Measurements from ENCODE around the gene OMP. TPM values are rescaled to one million over a fixed set of nuclear protein-coding genes. Genes with fewer than 3 reads are reported as not detected.

The OMP gene
- total and polyA plus RNA-seq, 2 donors (not counting 1 experiment from before 2014, with no cell fraction given) = not detected

GRCh38 chr11:77111277-77111676 lies 8.6 kb downstream of the OMP start:
- H3K4me2 ChIP-seq (replicated peaks; ENCODE audit: low read depth, low read length, poor library complexity, severe bottlenecking) = no peak overlapping the region
- ATAC-seq (ENCODE audit: low read depth) (no peak), DNase-seq (no peak)
- CTCF ChIA-PET = no interaction called here
- no peak overlapping the region for H3K4me3 Mint-ChIP-seq
- peaks cover 0 to 4% (median 0%) of the 10 kb centered on the region in 3 donors for H3K9me3 ChIP-seq (ENCODE audit: control extremely low read depth in 1 of 3, control insufficient read depth in 2 of 3, insufficient read depth in 1 of 3, low read length in 2 of 3)
- H3K36me3 ChIP-seq (replicated peaks in 1 of 2; ENCODE audit: control extremely low read depth in 1 of 2, control insufficient read depth in 1 of 2, extremely low read depth in 1 of 2, insufficient read depth in 2 of 2, low read length in 1 of 2) = no peaks in the 10 kb centered on the region
- TF ChIP-seq CTCF (IDR thresholded peaks at IDR 0.05) (no peak), EZH2 (IDR thresholded peaks at IDR 0.05; ENCODE audit: borderline replicate concordance, insufficient read depth, low read depth, low read length, poor library complexity, severe bottlenecking) (no peak)
- H4K20me1 ChIP-seq (ENCODE audit: control insufficient read depth, insufficient read depth, low read length, poor library complexity, severe bottlenecking) = no peaks in the 10 kb centered on the region
- H3K79me2 ChIP-seq (ENCODE audit: control insufficient read depth, insufficient read depth, low read length) = no peaks in the 10 kb centered on the region
- no peaks in the 10 kb centered on the region for H3K4me1 ChIP-seq (ENCODE audit: control insufficient read depth in 2 of 2, insufficient read depth in 2 of 2, low read length in 2 of 2)
- no peaks in the 10 kb centered on the region for H3K9me3 Mint-ChIP-seq (ENCODE audit: insufficient read depth)
- H2AFZ ChIP-seq (ENCODE audit: insufficient read depth, low read depth, low read length, poor library complexity, severe bottlenecking) = no peak overlapping the region
- WGBS (ENCODE audit: insufficient coverage) = no CpG with 5 or more reads among the region's 3 CpGs
- no peak overlapping the region for H3K4me3 ChIP-seq (ENCODE audit: control extremely low read depth in 1 of 5, extremely low read depth in 1 of 5, insufficient read depth in 1 of 5, low read depth in 2 of 5, low read length in 4 of 5)
- H3K9ac ChIP-seq (ENCODE audit: low read length) = no peak overlapping the region
- intact Hi-C loops (cut with micrococcal nuclease) = no loop called here
- no peak overlapping the region for H3K27ac ChIP-seq (ENCODE audit: low read length in 2 of 2)
- H3K27me3 ChIP-seq (replicated peaks in 1 of 4; ENCODE audit: control extremely low read depth in 1 of 4, control insufficient read depth in 3 of 4, insufficient read depth in 4 of 4, low read length in 3 of 4) = no peaks in the 10 kb centered on the region
- no peaks in the 10 kb centered on the region for H3K27me3 Mint-ChIP-seq
- H3K4me1 Mint-ChIP-seq = no peaks in the 10 kb centered on the region
- POLR2A ChIA-PET = no interaction called here
- H3K27ac Mint-ChIP-seq = no peak overlapping the region

GRCh38 chr11:77111946-77112345 lies 9.3 kb downstream of the OMP start:
- 90% methylated on average over 6 of the region's 6 CpGs for WGBS (ENCODE audit: insufficient coverage)
- ChIA-PET POLR2A (no interaction called here), CTCF (interaction anchor here (0.9 kb wide), 1 partner anchor 11 kb away, joined by 3 read pairs; no protein-coding TSS in a partner anchor)
- peaks cover 0 to 4% (median 0%) of the 10 kb centered on the region in 3 donors for H3K9me3 ChIP-seq (ENCODE audit: control extremely low read depth in 1 of 3, control insufficient read depth in 2 of 3, insufficient read depth in 1 of 3, low read length in 2 of 3)
- TF ChIP-seq EZH2 (IDR thresholded peaks at IDR 0.05; ENCODE audit: borderline replicate concordance, insufficient read depth, low read depth, low read length, poor library complexity, severe bottlenecking) = no peak
- TF ChIP-seq CTCF (IDR thresholded peaks at IDR 0.05) = no peak
- Mint-ChIP-seq H3K9me3 (ENCODE audit: insufficient read depth) (no peaks in the 10 kb centered on the region), H3K27ac (no peak overlapping the region), H3K27me3 (no peaks in the 10 kb centered on the region), H3K4me1 (no peaks in the 10 kb centered on the region), H3K4me3 (no peak overlapping the region)
- H4K20me1 ChIP-seq (ENCODE audit: control insufficient read depth, insufficient read depth, low read length, poor library complexity, severe bottlenecking) = no peaks in the 10 kb centered on the region
- no peaks in the 10 kb centered on the region for H3K27me3 ChIP-seq (replicated peaks in 1 of 4; ENCODE audit: control extremely low read depth in 1 of 4, control insufficient read depth in 3 of 4, insufficient read depth in 4 of 4, low read length in 3 of 4)
- no peak overlapping the region for H2AFZ ChIP-seq (ENCODE audit: insufficient read depth, low read depth, low read length, poor library complexity, severe bottlenecking)
- no peak for ATAC-seq (ENCODE audit: low read depth)
- no peak overlapping the region for H3K9ac ChIP-seq (ENCODE audit: low read length)
- no peak overlapping the region for H3K4me3 ChIP-seq (ENCODE audit: control extremely low read depth in 1 of 5, extremely low read depth in 1 of 5, insufficient read depth in 1 of 5, low read depth in 2 of 5, low read length in 4 of 5)
- no peaks in the 10 kb centered on the region for H3K36me3 ChIP-seq (replicated peaks in 1 of 2; ENCODE audit: control extremely low read depth in 1 of 2, control insufficient read depth in 1 of 2, extremely low read depth in 1 of 2, insufficient read depth in 2 of 2, low read length in 1 of 2)
- H3K4me1 ChIP-seq (ENCODE audit: control insufficient read depth in 2 of 2, insufficient read depth in 2 of 2, low read length in 2 of 2) = no peaks in the 10 kb centered on the region
- H3K4me2 ChIP-seq (replicated peaks; ENCODE audit: low read depth, low read length, poor library complexity, severe bottlenecking) = no peak overlapping the region
- no peaks in the 10 kb centered on the region for H3K79me2 ChIP-seq (ENCODE audit: control insufficient read depth, insufficient read depth, low read length)
- DNase-seq = no peak
- no peak overlapping the region for H3K27ac ChIP-seq (ENCODE audit: low read length in 2 of 2)
- intact Hi-C loops (cut with micrococcal nuclease) = no loop called here
